Measurements from ENCODE around the gene TLE6. TPM values are rescaled to one million over a fixed set of nuclear protein-coding genes. Genes with fewer than 3 reads are reported as not detected.

Gene TLE6
- total and polyA plus RNA-seq, 7 donors, result 0.50 to 2.2 (median 0.92) TPM; not detected in 1

GRCh38 chr19:2993579-2993978 lies 16.2 kb downstream of the TLE6 start:
- no peak for DNase-seq
- no peaks in the 10 kb centered on the region for H3K4me1 ChIP-seq
- H3K27me3 ChIP-seq (ENCODE audit: insufficient read depth in 3 of 3, low read length in 2 of 3), result no peaks in the 10 kb centered on the region
- intact Hi-C loops (cut with DNase I), result no loop called here
- no peak overlapping the region for H3K27ac ChIP-seq
- ATAC-seq, result no peak
- WGBS, 3 donors, result 51 to 59% (median 57%) methylated on average over 7 to 9 of the region's 9 CpGs
- peaks cover 0 to 8% of the 10 kb centered on the region in 2 donors for H3K36me3 ChIP-seq (ENCODE audit: insufficient read depth in 1 of 2, low read depth in 1 of 2)
- no peak for TF ChIP-seq CTCF (IDR thresholded peaks at IDR 0.05)
- H3K9me3 ChIP-seq, result no peaks in the 10 kb centered on the region
- H3K4me3 ChIP-seq, result no peak overlapping the region

GRCh38 chr19:2994588-2995131 lies 17.3 kb downstream of the TLE6 start:
- ATAC-seq, result no peak
- no peaks in the 10 kb centered on the region for H3K9me3 ChIP-seq
- 76 to 80% (median 76%) methylated on average over 15 of the region's 15 CpGs for WGBS, 3 donors
- no peak for DNase-seq
- intact Hi-C loops (cut with DNase I), result no loop called here
- H3K4me3 ChIP-seq, result no peak overlapping the region
- H3K27ac ChIP-seq, result no peak overlapping the region
- H3K4me1 ChIP-seq, result no peaks in the 10 kb centered on the region
- peaks cover 0 to 18% of the 10 kb centered on the region in 2 donors for H3K36me3 ChIP-seq (ENCODE audit: insufficient read depth in 1 of 2, low read depth in 1 of 2)
- H3K27me3 ChIP-seq (ENCODE audit: insufficient read depth in 3 of 3, low read length in 2 of 3), result no peaks in the 10 kb centered on the region
- no peak for TF ChIP-seq CTCF (IDR thresholded peaks at IDR 0.05)

- no peak overlapping the region for H3K4me3 ChIP-seq
- intact Hi-C loops (cut with DNase I), result no loop called here
- WGBS, 3 donors, result 71 to 76% (median 75%) methylated on average over 13 of the region's 13 CpGs
- peaks cover 0 to 46% of the 10 kb centered on the region in 2 donors for H3K36me3 ChIP-seq (ENCODE audit: insufficient read depth in 1 of 2, low read depth in 1 of 2)
- H3K27me3 ChIP-seq (ENCODE audit: insufficient read depth in 3 of 3, low read length in 2 of 3), result no peaks in the 10 kb centered on the region
- no peak for DNase-seq
- ATAC-seq, result no peak
- H3K4me1 ChIP-seq, result no peaks in the 10 kb centered on the region
- no peaks in the 10 kb centered on the region for H3K9me3 ChIP-seq
- no peak for TF ChIP-seq CTCF (IDR thresholded peaks at IDR 0.05)
- H3K27ac ChIP-seq, result no peak overlapping the region
Measured at GRCh38 chr19:2997720-2998119, 20.4 kb downstream of the TLE6 start.

DNA sequence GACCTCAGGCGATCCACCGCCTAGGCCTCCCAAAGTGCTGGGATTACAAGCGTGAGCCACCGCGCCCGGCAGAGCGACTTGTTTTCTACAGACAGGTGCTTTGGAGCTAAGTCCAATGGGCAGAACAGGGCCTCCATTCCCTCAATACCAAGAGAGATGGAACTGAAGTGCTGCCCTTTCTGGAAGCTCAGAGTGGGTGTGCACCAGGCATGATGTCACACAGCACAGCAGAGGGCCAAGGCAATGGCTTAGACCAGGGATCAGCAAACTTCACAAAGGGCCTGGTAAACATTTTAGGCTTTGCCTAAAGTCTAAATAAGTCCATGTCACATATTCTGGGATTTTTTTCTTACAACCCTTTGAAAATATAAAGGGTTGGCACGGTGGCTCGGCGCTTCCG lies 21.3 kb downstream of the TLE6 start:
- no peak for DNase-seq
- Histone ChIP-seq H3K27ac (no peak overlapping the region), H3K27me3 (ENCODE audit: insufficient read depth in 3 of 3, low read length in 2 of 3) (no peaks in the 10 kb centered on the region), H3K4me1 (no peaks in the 10 kb centered on the region), H3K36me3 (ENCODE audit: insufficient read depth in 1 of 2, low read depth in 1 of 2) (peaks cover 0 to 52% of the 10 kb centered on the region in 2 donors), H3K9me3 (no peaks in the 10 kb centered on the region), H3K4me3 (no peak overlapping the region)
- WGBS, 3 donors, result 82 to 96% (median 95%) methylated on average over 11 of the region's 11 CpGs
- intact Hi-C loops (cut with DNase I), result no loop called here
- TF ChIP-seq CTCF (IDR thresholded peaks at IDR 0.05), result no peak
- ATAC-seq, result no peak

- Histone ChIP-seq H3K9me3 (no peaks in the 10 kb centered on the region), H3K36me3 (ENCODE audit: insufficient read depth in 1 of 2, low read depth in 1 of 2) (peaks cover 0 to 69% of the 10 kb centered on the region in 2 donors), H3K27me3 (ENCODE audit: insufficient read depth in 3 of 3, low read length in 2 of 3) (no peaks in the 10 kb centered on the region), H3K27ac (no peak overlapping the region), H3K4me1 (no peaks in the 10 kb centered on the region), H3K4me3 (no peak overlapping the region)
- ATAC-seq (no peak), DNase-seq (no peak)
- intact Hi-C loops (cut with DNase I), result no loop called here
- no peak for TF ChIP-seq CTCF (IDR thresholded peaks at IDR 0.05)
- 93 to 98% (median 96%) methylated on average over 6 of the region's 6 CpGs for WGBS, 3 donors
Measured at GRCh38 chr19:3001235-3001800, 24.0 kb downstream of the TLE6 start.

Measured in psoas muscle (tissue), 8 donors.